D341Med (cell line): Measurements from ENCODE around the gene MAPK12.

Source experiments
- DNase-seq: peaks from one replicate; pipeline ENCODE4 v3.0.0; 2012; ENCODE audit warnings: low spot score

Gene MAPK12

DNA sequence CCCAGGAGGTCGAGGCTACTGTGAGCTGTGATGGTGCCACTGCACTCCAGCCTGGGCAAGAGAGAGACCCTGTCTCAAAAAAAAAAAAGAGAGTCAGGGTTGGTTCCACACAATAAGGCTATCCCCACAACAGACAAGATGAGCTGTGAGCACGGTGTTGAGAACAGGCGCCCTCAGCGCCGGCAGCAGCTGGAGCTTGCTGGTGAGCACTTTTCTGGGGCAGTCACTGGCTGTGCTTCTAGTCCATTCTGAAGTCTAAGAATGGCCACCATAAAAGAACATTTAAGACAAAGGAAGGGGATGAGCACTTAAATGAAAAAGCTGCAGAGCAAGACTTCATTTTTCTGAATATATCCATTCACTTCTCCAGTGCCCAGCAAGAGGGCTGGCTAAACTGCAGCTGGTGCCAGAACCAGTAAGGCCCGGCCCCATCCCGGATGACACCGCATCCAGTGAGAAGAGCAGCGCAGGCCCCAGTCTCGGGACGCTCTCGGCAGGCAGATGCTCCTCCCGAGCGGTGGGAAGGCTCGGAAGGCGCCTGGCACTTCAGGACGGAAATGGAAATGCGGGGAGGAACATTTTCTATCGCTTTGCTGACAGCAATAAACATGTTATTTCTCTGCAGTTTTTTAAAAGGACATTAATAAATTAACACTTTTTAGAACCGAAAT, 28.9 kb downstream of the MAPK12 start:
- DNase-seq, result no peak

DNA sequence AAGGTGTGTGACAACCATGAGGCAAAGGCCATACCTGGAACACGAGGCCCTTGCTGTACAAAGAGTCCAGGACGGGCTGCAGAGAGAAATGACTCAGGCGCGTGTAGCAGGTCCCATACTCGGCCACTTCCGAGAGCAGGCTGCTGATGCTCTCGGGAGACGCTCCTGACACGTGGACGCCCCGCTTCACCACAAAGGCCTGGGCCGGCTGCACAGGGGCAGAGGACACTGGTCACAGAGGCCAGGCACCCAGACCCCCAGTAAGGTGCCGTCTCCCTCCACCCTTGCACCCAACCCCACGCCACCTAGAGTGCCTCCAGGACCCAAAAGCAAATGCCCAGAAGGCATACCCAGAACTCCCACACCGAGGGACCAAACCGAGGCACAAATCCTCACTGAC, 32.1 kb downstream of the MAPK12 start:
- no peak for DNase-seq

DNA sequence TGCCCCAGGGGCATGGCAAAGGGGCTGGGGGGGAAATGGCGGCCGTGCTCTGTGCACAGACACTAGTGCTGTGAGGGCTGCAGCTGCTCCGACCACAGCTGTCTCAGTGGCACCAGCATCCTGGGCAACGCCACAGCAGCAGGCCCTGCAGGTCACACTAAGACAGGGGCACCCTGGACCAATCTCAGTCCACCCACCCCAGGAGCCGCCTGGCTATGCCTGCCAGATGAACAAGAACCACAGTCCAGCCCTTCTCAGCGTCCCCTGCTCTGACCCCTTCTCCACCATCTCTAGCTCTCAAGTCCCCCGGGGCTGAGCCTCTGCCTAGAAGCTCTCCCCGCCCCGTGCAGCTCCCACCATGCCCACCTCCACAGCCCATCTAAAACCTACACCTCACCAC, 33.1 kb downstream of the MAPK12 start:
- DNase-seq, result no peak

DNA sequence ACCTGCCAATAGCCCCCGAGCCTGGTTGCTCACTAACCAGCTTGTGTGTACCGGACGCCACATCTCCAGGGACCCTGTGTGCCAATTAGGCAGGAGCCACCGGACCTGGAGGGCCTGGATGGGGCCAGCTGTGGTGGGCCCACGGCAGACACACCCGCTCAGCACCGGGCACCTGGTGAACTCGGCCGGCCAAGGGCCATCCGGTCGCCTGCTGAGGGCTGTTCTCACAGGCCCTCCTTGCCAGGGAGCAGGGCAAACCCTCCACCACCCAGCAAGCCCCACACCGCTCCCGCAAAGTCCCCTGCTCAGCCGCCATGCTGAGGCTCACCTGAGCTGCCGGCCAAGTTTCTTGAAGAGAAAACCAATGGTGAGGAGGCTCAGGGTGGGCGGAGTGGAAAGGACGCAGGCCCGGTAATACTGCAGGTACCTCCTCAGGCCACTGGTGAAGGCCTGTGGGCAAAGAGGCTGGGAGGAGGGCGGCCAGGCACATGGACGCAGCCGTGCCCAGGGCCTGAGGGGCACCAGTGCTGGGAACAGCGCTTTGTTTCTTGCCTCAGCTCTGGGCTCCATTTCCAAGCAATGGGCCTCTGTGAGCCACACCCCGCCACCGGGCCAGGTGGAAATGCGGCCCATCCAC, 33.8 kb downstream of the MAPK12 start:
- no peak for DNase-seq

DNA sequence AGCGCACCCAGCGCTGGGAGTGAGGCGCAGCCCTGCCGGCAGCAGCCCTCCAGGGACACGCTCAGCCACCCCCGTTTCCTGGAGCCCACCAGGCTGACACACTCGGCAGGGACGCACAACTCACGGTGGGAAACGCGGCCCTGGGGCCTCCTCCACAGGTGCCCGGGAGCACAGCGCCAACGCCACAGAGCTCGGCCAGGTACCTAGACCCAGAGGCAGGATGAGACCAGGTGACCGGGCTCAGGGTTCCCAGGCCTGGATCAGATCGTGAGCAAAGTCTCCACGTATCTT, 34.7 kb downstream of the MAPK12 start:
- no peak for DNase-seq

DNA sequence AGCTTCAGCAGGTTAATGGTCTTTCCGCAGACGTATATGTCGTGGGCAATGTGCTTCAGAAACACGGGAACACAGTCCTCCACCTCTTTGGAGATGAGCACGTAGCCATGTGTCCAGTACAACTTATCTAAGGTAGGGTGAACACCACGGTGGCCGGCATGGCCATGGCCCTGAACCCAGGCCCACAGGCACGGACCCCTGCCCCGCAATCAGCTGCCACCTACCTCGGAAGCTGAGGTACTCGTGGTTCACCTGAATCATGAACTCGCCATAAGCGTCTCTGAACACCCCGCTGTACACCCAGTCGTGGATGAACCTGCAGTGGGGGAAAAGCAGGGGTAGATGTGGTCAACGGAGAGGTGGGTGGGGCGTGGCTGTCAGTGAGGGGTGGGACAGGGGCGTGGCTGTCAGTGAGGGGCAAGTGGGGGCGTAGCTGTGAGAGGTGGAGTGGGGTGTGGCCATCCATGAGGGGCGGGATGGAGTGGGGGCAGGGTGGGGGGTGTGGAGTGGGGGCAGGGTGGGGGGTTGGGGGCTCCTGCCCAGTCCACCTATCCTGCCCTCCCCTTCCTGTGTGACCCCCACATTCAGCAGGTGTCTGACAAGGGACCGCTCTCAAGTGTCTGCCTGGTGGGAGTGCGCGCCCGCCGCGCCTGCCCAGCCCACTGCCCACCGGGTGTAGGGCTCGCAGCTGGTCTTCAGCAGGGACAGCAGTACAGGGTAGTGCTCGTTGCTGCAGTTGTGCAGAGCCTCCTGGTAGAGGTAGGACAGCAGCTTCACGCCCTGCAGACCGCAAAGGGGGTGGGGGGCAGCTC, 35.2 kb downstream of the MAPK12 start:
- DNase-seq, result no peak

DNA sequence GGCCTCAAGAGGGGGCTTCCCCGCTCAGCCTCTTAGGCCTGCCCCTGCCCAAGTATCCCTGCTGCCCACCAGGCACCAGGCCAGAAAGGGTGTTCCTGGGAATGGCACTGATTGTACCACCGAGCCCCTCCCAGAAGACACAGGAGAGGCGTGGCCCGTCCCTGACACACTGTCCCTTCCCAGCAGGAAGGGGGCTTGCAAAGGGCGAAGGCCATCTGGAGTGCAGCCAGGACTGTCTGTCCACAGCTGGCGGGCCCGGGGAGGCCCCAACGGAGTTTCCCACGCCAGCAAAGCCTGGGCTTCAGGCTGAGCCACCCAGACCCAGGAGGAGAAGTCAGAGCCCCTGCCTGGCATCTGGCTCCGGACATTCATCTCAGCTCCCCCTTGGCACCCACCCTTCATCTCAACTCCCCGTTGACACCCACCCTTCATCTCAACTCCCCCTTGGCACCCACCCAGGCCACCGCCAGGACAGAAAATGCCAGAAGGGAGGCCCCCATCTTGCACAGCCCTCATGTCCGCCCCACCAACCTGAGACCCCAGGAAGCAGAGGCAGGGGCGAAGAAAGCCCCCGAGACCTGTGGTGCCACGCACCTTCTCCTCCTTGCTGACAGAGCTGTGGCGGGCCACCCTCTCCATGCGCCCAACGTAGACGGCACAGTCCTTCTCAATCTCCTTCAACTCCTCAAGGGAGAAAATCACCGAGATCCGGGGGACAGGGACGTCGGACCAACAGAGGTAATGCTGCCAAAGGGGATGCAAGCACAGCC, 36.1 kb downstream of the MAPK12 start:
- no peak for DNase-seq

DNA sequence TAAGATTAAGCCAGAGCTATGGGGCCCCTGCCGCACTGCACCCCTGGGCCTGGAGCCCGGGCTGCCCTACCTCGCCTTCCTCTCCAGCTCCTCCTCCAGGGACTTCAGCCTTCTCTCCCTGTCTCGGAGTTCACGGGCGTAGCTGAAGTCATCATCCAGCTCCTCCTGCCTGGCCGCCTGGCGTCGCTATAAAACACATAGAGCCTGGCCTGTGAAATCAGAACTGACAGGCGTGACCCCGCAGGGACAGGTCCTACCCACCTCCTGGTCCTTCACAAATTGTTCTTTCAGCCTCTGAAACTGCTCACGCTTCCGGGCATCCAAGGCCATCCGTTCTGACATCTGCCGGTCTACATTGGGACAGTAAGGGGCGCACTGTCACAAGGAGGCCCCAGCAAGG, 37.4 kb downstream of the MAPK12 start:
- no peak for DNase-seq

DNA sequence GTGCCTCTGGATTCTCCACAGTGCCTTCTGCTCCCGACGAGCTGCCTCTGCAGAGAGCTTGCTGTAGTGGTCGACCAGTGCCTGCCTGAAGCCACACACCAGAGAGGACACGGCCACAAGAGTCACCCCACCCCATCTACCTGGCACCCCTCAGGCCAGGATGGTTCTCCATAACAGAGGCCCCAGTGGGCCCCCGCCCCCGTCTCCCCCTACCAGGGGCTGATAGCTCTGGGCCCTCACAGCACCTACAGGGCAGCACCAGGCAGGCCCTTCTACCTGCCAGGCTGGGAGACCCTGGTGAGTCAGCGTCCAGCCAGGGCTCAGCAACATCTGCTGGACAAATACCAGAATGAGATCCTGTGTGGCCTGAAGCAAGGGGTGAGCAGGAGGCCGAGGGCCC, 39.0 kb downstream of the MAPK12 start:
- no peak for DNase-seq

DNA sequence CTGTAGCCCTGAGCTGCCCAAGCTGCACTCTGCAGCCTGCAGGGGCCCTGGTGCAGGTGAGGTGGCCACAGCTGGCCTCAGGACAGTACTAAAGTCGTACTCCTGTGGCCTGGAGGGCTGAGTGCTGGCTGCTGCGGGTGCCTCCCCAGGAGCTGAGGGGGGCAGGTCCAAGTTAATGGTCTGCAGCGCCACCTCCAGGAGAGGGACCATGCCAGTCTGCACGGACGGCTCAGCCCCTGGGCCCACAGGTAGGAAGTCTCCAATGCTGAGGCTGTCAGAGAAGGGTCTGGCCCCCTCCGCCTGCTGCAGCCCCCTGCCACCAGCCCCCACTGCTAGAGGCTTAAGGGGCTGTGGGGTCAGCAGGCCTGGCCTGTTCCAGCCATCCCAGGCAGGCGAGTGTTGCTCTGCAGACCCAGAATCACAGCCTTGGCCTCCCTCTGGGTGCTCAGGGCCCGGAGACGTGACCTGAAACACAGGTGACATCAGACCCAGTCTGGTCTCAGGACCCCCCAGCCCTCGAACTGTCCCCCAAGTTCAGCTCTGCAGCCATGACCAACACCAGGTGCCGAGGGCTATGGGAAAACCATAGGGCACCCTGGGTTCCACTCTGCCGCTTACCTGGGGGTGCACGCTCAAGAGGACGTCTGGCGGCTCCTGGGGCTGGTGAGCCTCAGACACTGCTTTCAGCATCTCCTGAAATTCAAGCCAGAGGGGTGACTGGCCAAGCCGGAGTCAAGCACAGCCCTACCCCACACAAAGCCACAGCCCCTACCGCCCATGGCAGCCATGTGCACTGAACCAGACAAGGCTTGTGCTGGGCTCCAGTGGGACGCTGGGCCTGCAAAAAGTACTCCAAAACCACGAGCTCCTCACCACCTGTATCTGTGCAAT, 39.8 kb downstream of the MAPK12 start:
- no peak for DNase-seq

DNA sequence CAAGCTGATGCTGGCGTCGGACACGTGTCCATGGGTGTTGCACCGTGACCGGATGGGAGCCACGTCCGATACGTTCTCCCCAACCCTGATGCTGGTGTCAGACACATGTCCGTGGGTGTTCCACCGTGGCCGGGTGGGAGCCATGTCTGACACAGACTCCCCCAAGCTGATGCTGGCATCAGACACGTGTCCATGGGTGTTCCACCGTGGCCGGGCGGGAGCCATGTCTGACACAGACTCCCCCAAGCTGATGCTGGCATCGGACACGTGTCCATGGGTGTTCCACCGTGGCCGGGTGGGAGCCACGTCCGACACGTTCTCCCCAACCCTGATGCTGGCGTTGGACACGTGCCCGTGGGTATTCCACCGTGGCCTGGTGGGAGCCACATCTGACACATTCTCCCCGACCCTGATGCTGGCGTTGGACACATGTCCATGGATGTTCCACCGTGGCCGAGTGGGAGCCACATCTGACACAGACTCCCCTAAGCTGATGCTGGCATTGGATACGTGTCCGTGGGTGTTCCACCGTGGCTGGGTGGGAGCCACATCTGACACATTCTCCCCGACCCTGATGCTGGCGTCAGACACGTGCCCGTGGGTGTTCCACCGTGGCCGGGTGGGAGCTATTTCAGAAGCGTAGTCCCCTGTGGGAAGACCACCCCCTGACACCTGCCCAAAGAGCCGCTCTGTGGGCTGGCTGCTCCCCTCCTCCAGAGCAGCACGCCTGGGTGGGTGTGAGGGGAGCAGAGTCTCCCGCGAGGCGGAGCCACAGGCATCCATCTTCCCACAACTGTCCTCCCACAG, 40.7 kb downstream of the MAPK12 start:
- DNase-seq, result no peak

DNA sequence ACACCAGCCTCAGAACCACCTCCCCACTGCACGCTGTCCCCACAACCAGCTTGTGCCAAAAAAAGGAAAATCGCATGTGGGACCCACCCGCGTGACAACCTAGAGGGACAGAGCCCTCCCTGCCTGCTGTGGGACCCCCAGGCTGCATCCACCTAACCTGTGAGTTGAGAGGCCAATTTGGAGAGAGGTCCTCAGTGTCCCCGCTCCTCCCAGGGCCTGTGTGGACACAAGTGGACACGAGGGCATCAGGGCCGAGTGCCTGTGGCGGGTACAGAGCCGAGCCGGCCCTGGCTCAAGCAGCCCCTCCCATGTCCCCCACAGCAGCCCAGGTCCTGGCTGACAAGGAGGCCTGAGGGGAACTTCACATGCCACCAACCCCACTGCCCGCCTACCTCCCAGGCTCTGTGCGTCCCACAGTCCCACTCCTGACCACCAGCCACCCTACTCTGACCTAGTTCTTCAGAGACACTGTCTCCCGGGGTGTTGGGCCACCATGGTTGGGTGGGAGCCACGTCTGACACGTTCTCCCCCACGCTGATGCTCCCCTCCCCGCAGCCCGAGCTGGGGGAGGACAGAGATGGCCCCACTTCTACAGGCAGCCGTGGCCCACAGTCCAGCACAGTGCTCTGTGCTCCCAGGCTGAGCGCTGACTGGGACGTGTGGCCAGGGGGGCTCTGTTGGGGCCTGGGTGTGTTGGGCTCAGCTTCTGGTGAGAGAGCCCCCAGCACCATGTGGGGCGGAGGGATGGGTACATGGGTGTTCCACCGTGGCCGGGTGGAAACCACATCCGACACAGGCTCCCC, 41.5 kb downstream of the MAPK12 start:
- DNase-seq, result no peak

DNA sequence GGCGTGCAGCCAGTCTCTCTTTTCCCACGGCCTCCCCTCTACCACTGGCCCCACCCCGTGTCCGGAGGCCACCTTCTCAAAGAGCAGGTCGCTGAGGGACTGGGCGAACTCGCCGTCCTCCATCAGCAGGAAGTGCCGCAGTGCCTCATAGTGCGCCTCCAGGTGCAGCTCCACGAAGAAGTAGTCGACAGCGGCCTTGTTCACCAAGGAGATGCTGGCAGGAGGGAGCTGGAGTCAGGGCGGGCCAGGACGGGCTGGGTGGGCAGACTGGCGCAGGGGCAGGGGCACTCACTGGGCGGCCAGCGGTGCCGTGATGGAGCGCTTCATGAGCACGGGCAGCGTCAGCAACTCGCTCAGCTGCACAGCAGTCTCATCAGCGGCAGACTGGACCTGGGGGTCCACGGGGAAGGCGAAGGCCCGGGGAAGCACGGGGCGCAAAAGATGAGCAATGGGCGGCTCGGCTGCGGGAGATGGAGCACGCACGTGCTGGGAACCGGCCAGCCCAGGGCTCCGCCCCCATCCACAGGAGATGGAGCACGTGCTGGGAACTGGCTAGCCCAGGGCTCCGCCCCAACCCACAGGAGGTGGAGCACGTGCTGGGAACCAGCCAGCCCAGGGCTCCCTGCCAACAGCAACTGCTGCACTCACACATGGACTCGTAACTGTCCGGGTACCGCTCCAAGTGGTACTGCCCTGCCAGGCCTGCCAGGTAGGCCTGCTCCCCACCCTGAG, 42.3 kb downstream of the MAPK12 start:
- DNase-seq, result peak; percentile 88

DNA sequence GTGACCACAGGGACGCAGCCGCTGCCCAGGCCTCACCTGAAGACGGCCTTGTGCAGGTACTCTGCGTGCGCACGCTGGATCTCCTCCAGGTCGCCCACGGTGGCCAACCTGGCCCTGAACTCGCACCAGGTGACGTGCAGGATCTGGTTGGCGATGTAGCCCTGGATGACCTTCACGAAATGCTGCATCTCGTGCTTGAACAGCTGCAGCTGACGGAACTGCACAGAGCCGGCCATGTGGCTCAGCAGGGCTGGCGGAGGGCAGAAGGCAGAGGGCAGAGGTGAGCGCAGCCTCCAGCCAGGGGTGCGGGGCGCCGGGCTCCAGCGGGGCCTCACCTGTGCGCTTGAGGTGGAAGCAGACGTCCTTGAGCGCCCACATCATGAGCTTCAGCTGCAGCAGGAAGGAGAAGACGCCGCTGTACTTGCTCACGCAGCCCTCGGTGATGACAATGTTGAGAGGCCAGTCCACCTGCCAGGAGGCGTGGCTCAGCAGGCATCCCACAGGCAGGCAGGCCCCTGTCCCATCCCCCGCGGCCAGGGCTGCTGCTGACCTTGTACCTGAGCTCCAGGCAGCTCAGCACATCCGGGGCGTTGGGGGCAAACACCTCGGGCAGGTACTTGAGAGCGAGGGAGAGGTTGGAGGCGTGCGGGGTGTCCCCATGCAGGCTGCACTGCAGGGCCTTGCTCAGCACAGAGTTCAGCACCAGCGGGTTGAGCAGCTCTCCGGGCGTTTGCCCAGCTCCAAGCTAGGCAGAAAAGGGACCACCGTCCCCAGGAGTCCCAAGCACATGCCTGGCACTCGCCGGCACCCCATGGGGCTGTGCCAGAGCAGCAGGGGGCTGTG, 43.1 kb downstream of the MAPK12 start:
- DNase-seq, result no peak

DNA sequence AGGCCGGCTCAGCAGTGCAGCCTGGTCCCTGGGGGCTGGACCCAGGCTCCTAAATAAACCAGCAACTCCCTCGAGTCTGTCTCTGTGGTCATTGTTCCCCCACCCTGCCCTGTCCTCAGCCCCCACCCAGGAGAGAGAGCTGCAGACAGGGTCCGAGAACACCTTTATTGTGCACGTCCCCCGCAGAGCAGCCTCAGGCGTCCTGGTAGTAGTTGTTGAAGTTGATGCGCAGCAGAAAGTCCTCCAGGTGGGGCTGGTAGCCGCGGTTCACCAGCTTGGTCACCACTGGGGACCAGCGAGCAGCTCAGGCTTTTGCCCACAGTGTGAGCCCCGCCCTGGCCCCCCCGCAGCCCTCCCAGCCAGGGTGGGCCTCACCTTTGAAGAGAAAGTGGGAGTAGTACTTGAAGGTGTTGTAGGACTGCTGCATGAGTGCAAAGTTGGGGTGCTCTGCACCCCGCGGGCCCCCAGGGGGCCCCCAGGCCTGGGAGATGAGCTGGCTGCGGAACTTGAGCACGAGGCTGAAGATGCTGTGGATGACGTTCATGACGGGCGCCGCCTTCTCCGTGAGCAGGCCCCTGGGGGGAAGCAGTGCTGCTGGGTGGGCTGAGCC, 43.8 kb downstream of the MAPK12 start:
- no peak for DNase-seq

DNA sequence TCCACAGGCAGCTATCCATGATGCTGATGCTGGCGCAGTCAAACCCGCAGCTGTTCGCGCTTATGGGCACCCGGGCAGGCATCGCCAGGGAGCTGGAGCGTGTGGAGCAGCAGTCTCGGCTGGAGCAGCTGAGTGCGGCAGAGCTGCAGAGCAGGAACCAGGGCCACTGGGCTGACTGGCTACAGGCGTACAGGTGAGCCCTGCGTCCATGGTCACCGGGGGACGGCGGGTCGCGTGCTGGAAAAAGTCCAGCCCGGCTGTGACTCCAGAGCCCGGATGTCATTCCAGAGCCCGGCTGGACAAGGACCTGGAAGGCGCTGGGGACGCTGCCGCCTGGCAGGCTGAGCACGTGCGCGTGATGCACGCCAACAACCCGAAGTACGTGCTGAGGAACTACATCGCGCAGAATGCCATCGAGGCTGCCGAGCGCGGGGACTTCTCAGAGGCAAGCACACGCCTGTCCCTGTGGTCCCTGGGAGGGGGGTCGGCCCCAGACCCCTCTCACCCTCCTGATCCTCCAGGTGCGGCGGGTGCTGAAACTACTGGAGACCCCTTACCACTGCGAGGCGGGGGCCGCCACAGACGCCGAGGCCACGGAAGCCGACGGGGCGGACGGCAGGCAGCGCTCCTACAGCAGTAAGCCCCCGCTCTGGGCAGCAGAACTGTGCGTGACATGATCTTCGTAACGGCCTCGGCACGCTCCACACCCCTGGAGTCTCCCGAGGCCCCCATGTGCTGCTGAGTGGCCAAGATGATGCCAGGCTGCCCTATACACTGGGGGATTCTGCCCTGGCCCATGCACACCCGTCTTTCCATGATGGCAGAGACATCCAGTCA, 44.6 kb downstream of the MAPK12 start:
- DNase-seq, result no peak

DNA sequence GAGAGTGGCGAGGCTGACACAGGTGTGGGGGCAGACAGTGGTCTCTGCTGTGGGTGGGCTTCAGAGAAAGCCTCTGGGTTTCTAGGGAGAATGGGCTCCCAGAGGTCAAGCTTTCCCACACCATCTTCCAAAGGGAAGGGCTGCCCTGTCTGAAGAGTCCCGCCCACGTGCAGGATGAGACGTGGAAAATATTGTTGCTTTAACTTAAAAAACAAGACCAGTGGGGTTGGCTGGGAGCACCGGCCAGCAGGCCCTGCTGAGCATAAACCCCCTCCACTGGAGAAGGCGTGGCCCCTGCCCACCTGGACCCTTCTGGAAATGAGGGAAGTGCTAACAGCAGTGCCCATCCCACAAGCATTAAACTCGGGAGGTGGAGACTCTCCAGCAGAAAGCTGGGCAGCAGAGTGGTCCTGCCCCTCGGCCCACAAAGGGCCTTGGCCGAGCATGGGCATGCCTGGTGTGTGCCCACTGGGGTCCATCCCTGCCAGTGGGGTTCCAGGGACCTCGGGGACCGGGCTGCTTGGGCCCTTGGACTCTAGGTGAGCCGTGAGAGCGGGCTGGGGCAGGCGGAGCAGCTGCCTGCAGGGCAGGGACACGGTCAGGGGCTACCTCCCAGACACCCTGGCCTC, 45.3 kb downstream of the MAPK12 start:
- no peak for DNase-seq
